ENCODE measurements around the gene TRIM65. TPM values are rescaled to one million over a fixed set of nuclear protein-coding genes. Genes with fewer than 3 reads are reported as not detected.

TRIM65 gene
- polyA plus RNA-seq, 1 donor from 2014 or later = 1.5 TPM

DNA sequence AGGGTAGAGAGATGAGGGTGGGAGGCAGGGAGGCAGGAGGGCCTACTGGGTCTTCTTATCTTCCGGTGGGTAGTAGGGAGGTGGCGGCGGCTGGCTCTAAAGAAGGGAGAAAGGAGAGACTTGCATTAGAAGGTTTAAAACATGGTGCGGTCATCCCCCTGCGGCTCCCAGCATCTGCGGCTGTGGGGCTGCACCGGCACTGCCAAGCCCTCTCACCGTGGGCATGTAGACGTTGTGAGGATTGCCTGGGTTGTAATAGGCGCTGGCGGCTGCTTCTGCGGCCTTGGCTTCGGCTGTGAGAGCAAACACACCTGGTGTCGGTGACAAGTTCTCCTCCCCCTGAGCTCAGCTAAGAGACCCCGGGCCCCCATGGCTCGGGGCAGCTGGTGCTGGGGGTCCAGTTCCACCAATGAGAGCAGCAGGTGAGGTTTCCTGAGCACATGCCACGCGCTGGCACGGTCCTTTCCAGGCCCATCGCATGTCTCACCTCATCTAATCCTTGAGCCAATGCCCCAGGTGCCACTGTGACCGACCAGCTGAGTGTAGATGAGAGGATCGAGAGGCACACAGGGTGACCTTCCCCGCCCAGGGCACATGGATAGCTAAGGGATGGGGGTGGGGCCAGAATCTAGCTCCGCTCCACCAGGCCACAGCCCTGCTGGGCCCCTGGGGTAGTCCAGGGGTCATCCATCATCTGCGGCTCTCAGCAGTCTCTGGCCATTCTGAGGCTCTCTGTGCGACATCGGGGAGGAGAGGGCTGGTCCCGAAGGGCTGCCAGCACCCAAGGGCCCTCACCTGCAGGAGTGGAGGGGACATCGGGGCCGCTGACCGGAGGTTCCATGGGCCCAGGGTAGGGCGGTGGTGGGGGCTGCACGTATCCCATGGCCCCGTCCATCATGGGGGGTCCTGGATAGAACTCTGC, 49.8 kb downstream of the TRIM65 start:
- Histone ChIP-seq H4K20me1 (ENCODE audit: insufficient read depth) (no peaks in the 10 kb centered on the region), H3K27me3 (ENCODE audit: insufficient read depth, low read depth, low read length) (no peaks in the 10 kb centered on the region), H3K9ac (ENCODE audit: low read length) (no peak overlapping the region), H3F3A (ENCODE audit: insufficient read depth, low read length, poor library complexity, severe bottlenecking) (no peaks in the 10 kb centered on the region), H2AFZ (ENCODE audit: low read depth, low read length) (no peak overlapping the region), H3K4me2 (ENCODE audit: low read length) (no peak overlapping the region), H3K36me3 (ENCODE audit: insufficient read depth, low read length) (no peaks in the 10 kb centered on the region), H3K79me2 (replicated peaks; ENCODE audit: insufficient read depth, low read length) (no peaks in the 10 kb centered on the region), H3K27ac (ENCODE audit: low read length) (no peak overlapping the region), H3K9me3 (ENCODE audit: low read length) (no peaks in the 10 kb centered on the region), H3K9me2 (ENCODE audit: insufficient read depth, low read length) (no peaks in the 10 kb centered on the region), H3K4me3 (ENCODE audit: low read length) (no peak overlapping the region)
- TF ChIP-seq EP300 (conservative IDR thresholded peaks at IDR 0.05; ENCODE audit: poor library complexity, severe bottlenecking) (no peak), MXI1 (conservative IDR thresholded peaks at IDR 0.05; ENCODE audit: poor library complexity, severe bottlenecking) (no peak), RAD21 (conservative IDR thresholded peaks at IDR 0.05) (no peak), EZH2 (IDR thresholded peaks at IDR 0.05; ENCODE audit: borderline replicate concordance, insufficient read depth, low read length, poor library complexity, severe bottlenecking) (no peak), TAF1 (IDR thresholded peaks at IDR 0.05; ENCODE audit: low read depth) (no peak), POLR2AphosphoS5 (IDR thresholded peaks at IDR 0.05) (no peak), SMC3 (conservative IDR thresholded peaks at IDR 0.05; ENCODE audit: poor library complexity) (no peak)
- TF ChIP-seq, protein P1, sequence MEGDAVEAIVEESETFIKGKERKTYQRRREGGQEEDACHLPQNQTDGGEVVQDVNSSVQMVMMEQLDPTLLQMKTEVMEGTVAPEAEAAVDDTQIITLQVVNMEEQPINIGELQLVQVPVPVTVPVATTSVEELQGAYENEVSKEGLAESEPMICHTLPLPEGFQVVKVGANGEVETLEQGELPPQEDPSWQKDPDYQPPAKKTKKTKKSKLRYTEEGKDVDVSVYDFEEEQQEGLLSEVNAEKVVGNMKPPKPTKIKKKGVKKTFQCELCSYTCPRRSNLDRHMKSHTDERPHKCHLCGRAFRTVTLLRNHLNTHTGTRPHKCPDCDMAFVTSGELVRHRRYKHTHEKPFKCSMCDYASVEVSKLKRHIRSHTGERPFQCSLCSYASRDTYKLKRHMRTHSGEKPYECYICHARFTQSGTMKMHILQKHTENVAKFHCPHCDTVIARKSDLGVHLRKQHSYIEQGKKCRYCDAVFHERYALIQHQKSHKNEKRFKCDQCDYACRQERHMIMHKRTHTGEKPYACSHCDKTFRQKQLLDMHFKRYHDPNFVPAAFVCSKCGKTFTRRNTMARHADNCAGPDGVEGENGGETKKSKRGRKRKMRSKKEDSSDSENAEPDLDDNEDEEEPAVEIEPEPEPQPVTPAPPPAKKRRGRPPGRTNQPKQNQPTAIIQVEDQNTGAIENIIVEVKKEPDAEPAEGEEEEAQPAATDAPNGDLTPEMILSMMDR (IDR thresholded peaks at IDR 0.05; ENCODE audit: poor library complexity, severe bottlenecking) = no peak
- TF ChIP-seq, protein P2, sequence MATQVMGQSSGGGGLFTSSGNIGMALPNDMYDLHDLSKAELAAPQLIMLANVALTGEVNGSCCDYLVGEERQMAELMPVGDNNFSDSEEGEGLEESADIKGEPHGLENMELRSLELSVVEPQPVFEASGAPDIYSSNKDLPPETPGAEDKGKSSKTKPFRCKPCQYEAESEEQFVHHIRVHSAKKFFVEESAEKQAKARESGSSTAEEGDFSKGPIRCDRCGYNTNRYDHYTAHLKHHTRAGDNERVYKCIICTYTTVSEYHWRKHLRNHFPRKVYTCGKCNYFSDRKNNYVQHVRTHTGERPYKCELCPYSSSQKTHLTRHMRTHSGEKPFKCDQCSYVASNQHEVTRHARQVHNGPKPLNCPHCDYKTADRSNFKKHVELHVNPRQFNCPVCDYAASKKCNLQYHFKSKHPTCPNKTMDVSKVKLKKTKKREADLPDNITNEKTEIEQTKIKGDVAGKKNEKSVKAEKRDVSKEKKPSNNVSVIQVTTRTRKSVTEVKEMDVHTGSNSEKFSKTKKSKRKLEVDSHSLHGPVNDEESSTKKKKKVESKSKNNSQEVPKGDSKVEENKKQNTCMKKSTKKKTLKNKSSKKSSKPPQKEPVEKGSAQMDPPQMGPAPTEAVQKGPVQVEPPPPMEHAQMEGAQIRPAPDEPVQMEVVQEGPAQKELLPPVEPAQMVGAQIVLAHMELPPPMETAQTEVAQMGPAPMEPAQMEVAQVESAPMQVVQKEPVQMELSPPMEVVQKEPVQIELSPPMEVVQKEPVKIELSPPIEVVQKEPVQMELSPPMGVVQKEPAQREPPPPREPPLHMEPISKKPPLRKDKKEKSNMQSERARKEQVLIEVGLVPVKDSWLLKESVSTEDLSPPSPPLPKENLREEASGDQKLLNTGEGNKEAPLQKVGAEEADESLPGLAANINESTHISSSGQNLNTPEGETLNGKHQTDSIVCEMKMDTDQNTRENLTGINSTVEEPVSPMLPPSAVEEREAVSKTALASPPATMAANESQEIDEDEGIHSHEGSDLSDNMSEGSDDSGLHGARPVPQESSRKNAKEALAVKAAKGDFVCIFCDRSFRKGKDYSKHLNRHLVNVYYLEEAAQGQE (IDR thresholded peaks at IDR 0.05; ENCODE audit: borderline replicate concordance) = no peak

GRCh38 chr17:75845933-75846691, 50.6 kb downstream of the TRIM65 start:
- H3K4me3 ChIP-seq (ENCODE audit: low read length) = no peak overlapping the region
- no peak overlapping the region for H2AFZ ChIP-seq (ENCODE audit: low read depth, low read length)
- no peaks in the 10 kb centered on the region for H4K20me1 ChIP-seq (ENCODE audit: insufficient read depth)
- H3K9me2 ChIP-seq (ENCODE audit: insufficient read depth, low read length) = no peaks in the 10 kb centered on the region
- H3K36me3 ChIP-seq (ENCODE audit: insufficient read depth, low read length) = no peaks in the 10 kb centered on the region
- TF ChIP-seq EZH2 (IDR thresholded peaks at IDR 0.05; ENCODE audit: borderline replicate concordance, insufficient read depth, low read length, poor library complexity, severe bottlenecking) = no peak
- TF ChIP-seq TAF1 (IDR thresholded peaks at IDR 0.05; ENCODE audit: low read depth) = no peak
- no peak for TF ChIP-seq RAD21 (conservative IDR thresholded peaks at IDR 0.05)
- TF ChIP-seq, protein P1 (IDR thresholded peaks at IDR 0.05; ENCODE audit: poor library complexity, severe bottlenecking) = no peak
- H3K9ac ChIP-seq (ENCODE audit: low read length) = no peak overlapping the region
- no peak overlapping the region for H3K27ac ChIP-seq (ENCODE audit: low read length)
- no peaks in the 10 kb centered on the region for H3K27me3 ChIP-seq (ENCODE audit: insufficient read depth, low read depth, low read length)
- no peak overlapping the region for H3K4me2 ChIP-seq (ENCODE audit: low read length)
- H3K9me3 ChIP-seq (ENCODE audit: low read length) = no peaks in the 10 kb centered on the region
- H3F3A ChIP-seq (ENCODE audit: insufficient read depth, low read length, poor library complexity, severe bottlenecking) = no peaks in the 10 kb centered on the region
- H3K79me2 ChIP-seq (replicated peaks; ENCODE audit: insufficient read depth, low read length) = no peaks in the 10 kb centered on the region

Data from neural cell (in vitro differentiated cells).